Vagina (tissue), 2 donors: ENCODE measurements around the gene CYB561A3.

Experiments used
- CTCF ChIP-seq, 3 experiments: fragments of 450-650 bp in 2 of 3; fragments of 200-600 bp in 1 of 3; sonication (generic) in 1 of 3; IDR thresholded peaks; one replicate each; pipeline ENCODE4 v1.5.1; 2017 to 2019; ENCODE audit warnings: antibody characterized with exemption in 3 of 3, mild to moderate bottlenecking in 2 of 3, moderate library complexity in 2 of 3
- POLR2A ChIP-seq, 2 donors: fragments of 450-650 bp; IDR thresholded peaks; one replicate each; pipeline ENCODE4 v1.6.1; 2017; ENCODE audit warnings: antibody characterized with exemption in 2 of 2, mild to moderate bottlenecking in 2 of 2, moderate library complexity in 2 of 2
- POLR2AphosphoS5 ChIP-seq, 2 donors: sonication (generic); formaldehyde crosslinking; IDR thresholded peaks; one replicate each; pipeline ENCODE4 v1.9.0; 2017; ENCODE audit warnings: antibody characterized with exemption in 2 of 2, mild to moderate bottlenecking in 2 of 2, low read depth in 1 of 2; ENCODE audit not compliant: insufficient read depth in 1 of 2

DNA sequence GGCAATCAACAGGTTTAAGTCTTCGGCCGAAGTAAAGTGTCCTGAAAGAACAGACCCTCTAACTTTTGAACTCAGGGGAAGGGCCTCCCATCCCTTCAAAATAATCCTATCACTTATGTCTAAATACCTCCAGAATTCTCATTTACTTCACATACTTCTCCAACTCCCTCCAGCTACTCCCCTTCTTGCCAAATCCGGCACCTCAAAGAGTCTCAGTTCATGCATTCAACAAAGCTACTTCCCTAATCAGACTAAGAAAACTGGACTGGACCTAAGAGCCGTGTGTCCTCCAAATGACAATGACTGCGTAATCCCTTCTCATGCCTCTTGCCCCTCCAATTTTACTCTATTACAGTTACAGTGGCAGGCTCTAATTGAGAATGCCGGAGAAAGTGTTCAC lies 30.0 kb downstream of the CYB561A3 start:
- TF ChIP-seq CTCF (IDR thresholded peaks at IDR 0.05) (no peak), POLR2AphosphoS5 (IDR thresholded peaks at IDR 0.05; ENCODE audit: insufficient read depth in 1 of 2, low read depth in 1 of 2) (no peak), POLR2A (IDR thresholded peaks at IDR 0.05) (no peak)
